ENCODE measurements around the gene GHR.
A peak's percentile ranks its signal among the peaks of the same experiment; 100 is the strongest.
"Not testable (repeated sequence)": the region's sequence is repeated elsewhere in the genome, so short reads cannot be mapped to it uniquely, and the experiment has no call there.

GHR gene

DNA sequence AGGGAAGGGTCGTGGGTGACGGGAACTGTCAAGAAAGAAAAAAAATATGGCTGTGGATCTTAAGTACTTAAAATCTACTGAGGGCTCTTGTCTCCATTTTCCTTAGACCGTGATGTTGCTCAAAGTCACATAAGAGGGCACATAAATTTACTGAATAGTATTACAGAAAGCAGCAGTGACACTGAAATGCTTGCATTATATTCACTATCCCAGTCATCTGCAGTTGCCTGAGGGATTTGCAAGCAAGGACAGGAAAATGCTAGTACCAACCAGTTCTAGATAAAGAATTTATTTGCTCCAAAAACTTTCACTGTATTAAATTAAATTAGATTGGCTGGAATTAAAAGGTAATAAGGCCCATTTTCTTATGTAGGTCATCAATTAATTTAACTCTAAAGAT is 226.8 kb downstream of the GHR start:
- no peak overlapping the region for H3K27ac ChIP-seq
- TF ChIP-seq, protein P1, sequence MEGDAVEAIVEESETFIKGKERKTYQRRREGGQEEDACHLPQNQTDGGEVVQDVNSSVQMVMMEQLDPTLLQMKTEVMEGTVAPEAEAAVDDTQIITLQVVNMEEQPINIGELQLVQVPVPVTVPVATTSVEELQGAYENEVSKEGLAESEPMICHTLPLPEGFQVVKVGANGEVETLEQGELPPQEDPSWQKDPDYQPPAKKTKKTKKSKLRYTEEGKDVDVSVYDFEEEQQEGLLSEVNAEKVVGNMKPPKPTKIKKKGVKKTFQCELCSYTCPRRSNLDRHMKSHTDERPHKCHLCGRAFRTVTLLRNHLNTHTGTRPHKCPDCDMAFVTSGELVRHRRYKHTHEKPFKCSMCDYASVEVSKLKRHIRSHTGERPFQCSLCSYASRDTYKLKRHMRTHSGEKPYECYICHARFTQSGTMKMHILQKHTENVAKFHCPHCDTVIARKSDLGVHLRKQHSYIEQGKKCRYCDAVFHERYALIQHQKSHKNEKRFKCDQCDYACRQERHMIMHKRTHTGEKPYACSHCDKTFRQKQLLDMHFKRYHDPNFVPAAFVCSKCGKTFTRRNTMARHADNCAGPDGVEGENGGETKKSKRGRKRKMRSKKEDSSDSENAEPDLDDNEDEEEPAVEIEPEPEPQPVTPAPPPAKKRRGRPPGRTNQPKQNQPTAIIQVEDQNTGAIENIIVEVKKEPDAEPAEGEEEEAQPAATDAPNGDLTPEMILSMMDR (conservative IDR thresholded peaks at IDR 0.05), result no peak

GRCh38 chr5:42653705-42654104 is 230.5 kb downstream of the GHR start:
- TF ChIP-seq, protein P1 (conservative IDR thresholded peaks at IDR 0.05), result no peak
- H3K27ac ChIP-seq, result no peak overlapping the region

DNA sequence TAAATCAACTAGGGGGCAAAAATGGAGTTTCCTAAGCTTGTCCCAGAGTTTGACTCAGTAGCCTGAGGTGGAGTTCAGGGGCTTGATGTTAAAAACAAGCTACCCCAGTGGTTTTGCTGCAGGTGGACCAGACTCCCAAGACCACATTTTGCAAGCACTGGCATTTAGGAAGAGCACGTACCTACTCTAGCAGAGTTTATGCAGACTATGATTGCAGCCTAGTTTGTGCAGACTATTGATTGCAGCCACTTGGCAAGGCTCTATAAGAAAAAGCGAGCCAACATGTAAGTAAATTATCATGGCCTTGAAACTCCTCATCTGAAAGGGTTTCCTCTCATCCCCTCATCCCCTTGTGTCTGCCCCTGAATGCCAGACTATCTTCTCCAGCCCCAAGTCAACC is 231.4 kb downstream of the GHR start:
- no peak overlapping the region for H3K27ac ChIP-seq
- TF ChIP-seq, protein P1 (conservative IDR thresholded peaks at IDR 0.05), result no peak

DNA sequence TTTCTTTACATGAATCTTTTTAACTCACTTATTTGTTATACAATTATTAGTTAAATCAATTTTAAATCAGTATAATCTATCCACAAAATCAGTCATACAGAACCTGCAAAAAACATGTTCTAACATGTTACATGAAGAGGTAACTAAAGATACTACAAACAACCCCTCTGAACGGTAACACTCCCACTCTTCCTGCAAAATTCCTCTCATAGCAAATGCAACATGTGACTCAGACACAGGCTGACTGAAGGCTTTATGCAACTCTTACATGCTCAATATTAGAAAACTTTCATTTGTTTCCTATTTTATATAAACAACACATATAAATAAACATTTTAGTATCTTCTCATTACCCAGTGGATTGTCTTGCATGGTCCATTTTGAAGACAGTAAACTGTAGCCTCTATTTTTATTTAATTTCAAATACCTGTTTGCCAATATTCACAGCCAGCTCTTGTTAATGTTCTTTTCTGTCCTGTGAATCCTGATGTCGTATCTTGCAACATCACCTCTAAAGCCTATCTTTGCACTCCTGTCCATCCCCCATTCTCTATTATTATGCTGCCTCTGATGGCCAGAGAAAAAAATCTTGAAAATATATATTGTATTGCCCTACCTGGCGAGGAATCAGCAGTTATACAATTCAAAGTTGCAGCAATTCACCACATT is 232.9 kb downstream of the GHR start:
- no peak overlapping the region for H3K27ac ChIP-seq
- TF ChIP-seq, protein P1 (conservative IDR thresholded peaks at IDR 0.05), result no peak

DNA sequence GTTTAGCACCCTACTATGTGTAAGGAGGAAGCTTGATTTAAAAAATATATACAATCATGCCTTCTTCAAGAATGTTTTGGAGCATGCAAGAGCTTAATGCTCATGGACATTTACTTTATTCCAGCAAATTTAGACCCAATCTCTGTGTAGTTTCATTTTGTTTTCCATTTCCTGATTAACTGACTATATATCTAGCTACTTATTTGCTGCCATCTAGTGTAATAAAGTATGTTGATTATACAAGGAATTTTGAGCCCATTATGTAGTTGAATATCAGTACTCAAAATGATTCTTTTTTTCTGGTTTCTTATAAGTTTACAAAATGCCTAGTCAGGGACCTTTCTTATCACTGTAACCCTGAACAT is 233.4 kb downstream of the GHR start:
- TF ChIP-seq, protein P1 (conservative IDR thresholded peaks at IDR 0.05), result peak; percentile 71
- no peak overlapping the region for H3K27ac ChIP-seq

- H3K27ac ChIP-seq, result not testable (repeated sequence)
Observed at GRCh38 chr5:42659869-42660268, 236.6 kb downstream of the GHR start.

DNA sequence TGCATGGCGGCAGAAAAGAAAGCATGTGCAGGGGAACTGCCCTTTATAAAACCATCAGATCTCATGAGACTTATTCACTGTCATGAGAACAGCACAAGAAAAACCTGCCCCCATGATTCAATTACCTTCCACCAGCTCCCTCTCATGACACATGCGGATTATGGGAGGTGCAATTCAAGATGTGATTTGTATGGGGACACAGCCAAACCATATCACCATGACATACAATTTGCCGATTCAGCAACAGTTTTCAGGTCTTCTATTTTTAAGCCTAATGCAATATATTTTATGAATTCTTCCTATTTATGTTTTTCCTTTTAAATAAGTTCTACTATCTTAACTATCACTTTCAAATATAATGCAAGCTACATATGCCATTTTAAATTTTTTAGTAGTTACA is 242.6 kb downstream of the GHR start:
- TF ChIP-seq, protein P1 (conservative IDR thresholded peaks at IDR 0.05), result no peak
- no peak overlapping the region for H3K27ac ChIP-seq

- H3K27ac ChIP-seq, result no peak overlapping the region
- TF ChIP-seq, protein P1 (conservative IDR thresholded peaks at IDR 0.05), result no peak
Observed at GRCh38 chr5:42666869-42667268, 243.6 kb downstream of the GHR start.
